ENCODE data around the gene CIITA. TPM values are rescaled to one million over a fixed set of nuclear protein-coding genes. Genes with fewer than 3 reads are reported as not detected.

Gene CIITA
- total and polyA plus RNA-seq, 9 of the 15 experiments (the other 6 are each of a cell fraction or from before 2014, with no cell fraction given), result 0.01 to 0.20 (median 0.11) TPM; not detected in 4

DNA sequence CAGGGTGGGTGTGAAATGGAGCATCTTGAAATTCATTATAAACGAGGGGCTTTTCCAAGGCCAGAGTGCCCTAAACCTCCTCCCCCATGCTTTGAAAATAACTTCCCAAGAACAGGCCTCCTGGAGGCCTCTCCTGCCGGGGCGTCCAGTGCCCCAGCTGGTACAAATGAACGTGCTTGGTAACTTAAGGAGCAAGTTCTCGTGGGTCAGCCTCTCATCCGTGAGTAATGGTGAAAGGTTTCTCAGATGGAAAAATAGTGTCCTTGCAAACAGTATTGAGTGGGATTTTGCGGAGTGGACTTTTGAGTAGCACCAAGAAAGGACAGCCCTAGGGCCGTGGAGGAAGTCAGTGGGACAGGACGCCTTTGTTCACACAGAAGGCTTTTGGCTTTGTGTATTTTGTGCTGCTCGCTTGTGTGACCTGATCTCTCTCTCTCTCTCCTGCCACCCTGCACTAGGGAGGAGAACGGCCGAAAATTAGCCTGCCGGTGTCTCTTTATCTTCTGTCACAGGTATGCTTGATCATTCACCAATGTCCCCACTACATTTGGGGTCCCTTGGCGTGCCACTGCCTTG lies 102.0 kb downstream of the CIITA start:
- FAIRE-seq, result no peak
- Histone ChIP-seq H3K27me3 (ENCODE audit: control insufficient read depth in 2 of 2, insufficient read depth in 2 of 2, low read length in 2 of 2) (no peaks in the 10 kb centered on the region), H3K4me2 (ENCODE audit: insufficient read depth, low read length) (no peak overlapping the region), H2AFZ (ENCODE audit: low read depth, low read length) (no peak overlapping the region), H3K79me2 (ENCODE audit: control insufficient read depth, insufficient read depth, low read length) (no peaks in the 10 kb centered on the region), H3K9me3 (replicated peaks; ENCODE audit: control insufficient read depth, insufficient read depth, low read depth, low read length) (no peaks in the 10 kb centered on the region), H3K4me1 (replicated peaks in 1 of 2; ENCODE audit: control insufficient read depth in 2 of 2, insufficient read depth in 2 of 2, low read length in 2 of 2) (no peaks in the 10 kb centered on the region; a peak in 3 of 5 replicates), H3K27ac (ENCODE audit: extremely low read depth, low read depth, low read length) (no peak overlapping the region), H3K9me1 (ENCODE audit: control insufficient read depth, insufficient read depth, low read length) (no peaks in the 10 kb centered on the region), H3K36me3 (ENCODE audit: control insufficient read depth, insufficient read depth, low read length) (peaks cover 65% of the 10 kb centered on the region; the same call in 2 of the 3 replicates), H4K20me1 (replicated peaks; ENCODE audit: control insufficient read depth, insufficient read depth, low read length) (no peaks in the 10 kb centered on the region), H3K4me3 (no peak overlapping the region), H3K9ac (ENCODE audit: insufficient read depth in 1 of 2, low read depth in 2 of 2, low read length in 2 of 2) (no peak overlapping the region)
- no peak for DNase-seq (ENCODE audit: extremely low read depth in 1 of 4, low spot score in 3 of 4)
- in situ Hi-C loops (cut with MboI) (no loop called here), intact Hi-C loops (cut with micrococcal nuclease) (no loop called here)
- WGBS (ENCODE audit: insufficient coverage, low coverage, missing lambda C conversion rate), result 85% methylated on average over 14 of the region's 14 CpGs
- no peak for TF ChIP-seq MAFF (IDR thresholded peaks at IDR 0.05; ENCODE audit: low read length)
- TF ChIP-seq THRAP3 (IDR thresholded peaks at IDR 0.05; ENCODE audit: borderline replicate concordance), result no peak
- CTCF ChIA-PET (ENCODE audit: low intra/inter-chr PET ratio), result no interaction called here
- no peak for ATAC-seq
- POLR2A ChIA-PET, result interaction anchor here (0.7 kb wide), 1 partner anchor 277 kb away, joined by 3 read pairs; the partner anchor contains the start of gene SOCS1
- BruUV-seq (replicated peaks), result no TSS peak

DNA sequence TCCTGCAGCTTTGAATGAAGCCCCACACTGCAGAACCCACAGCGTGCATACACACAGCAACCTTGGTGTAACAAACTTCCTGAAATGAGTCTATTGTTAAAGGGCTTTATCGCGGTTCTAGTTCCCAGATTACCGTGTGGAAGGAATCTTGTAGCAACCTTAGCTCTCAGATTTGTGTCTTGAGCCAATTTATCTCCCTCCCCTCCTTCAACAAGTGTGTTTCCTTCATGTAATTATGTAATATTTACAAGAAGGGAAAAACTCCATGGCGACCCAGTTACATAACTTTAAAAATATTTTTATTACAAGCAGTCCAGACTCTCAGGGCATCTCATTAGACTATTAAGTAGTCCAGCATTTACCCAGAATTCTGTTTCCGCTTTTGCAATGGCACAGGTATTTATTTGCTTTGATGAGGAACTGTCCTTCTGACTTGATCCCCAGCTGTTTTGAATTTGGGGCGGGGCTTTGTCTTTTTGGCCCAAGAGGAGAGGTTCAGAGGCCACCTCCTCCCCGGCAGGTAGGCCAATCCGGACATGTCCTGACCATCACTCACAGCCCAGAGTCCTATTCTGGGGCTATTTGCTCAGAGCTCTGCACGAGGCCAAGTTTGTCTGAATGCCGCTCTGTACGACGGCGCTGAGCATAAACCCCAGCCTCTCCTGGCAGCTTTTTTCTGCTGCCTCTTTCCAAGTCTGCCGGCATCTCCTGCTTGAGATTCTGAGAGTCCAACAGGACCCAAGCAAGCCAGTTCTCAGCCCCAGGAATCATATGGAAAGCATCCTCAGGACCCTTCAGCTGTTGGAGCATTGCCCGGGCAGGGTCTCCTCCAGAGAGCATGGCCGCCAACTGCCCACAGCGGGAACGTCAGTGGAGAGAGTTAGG lies 103.0 kb downstream of the CIITA start:
- H3K79me2 ChIP-seq (ENCODE audit: control insufficient read depth, insufficient read depth, low read length), result no peaks in the 10 kb centered on the region
- in situ Hi-C loops (cut with MboI) (no loop called here), intact Hi-C loops (cut with micrococcal nuclease) (no loop called here)
- H3K4me2 ChIP-seq (ENCODE audit: insufficient read depth, low read length), result no peak overlapping the region
- CTCF ChIA-PET (ENCODE audit: low intra/inter-chr PET ratio), result no interaction called here
- no peak overlapping the region for H3K27ac ChIP-seq (ENCODE audit: extremely low read depth, low read depth, low read length)
- H3K4me3 ChIP-seq, result no peak overlapping the region
- WGBS (ENCODE audit: insufficient coverage, low coverage, missing lambda C conversion rate), result 87% methylated on average over 19 of the region's 19 CpGs
- peaks cover 3% of the 10 kb centered on the region in 2 experiments; a peak in 2 of 5 replicates for H3K4me1 ChIP-seq (replicated peaks in 1 of 2; ENCODE audit: control insufficient read depth in 2 of 2, insufficient read depth in 2 of 2, low read length in 2 of 2)
- H3K9me3 ChIP-seq (replicated peaks; ENCODE audit: control insufficient read depth, insufficient read depth, low read depth, low read length), result no peaks in the 10 kb centered on the region
- peaks cover 62% of the 10 kb centered on the region; the same call in 2 of the 3 replicates for H3K36me3 ChIP-seq (ENCODE audit: control insufficient read depth, insufficient read depth, low read length)
- H3K9ac ChIP-seq (ENCODE audit: insufficient read depth in 1 of 2, low read depth in 2 of 2, low read length in 2 of 2), result peak overlapping the region in 1 of 2 experiments; percentile 67; a peak in 1 of 4 replicates
- no peak for ATAC-seq
- H3K27me3 ChIP-seq (ENCODE audit: control insufficient read depth in 2 of 2, insufficient read depth in 2 of 2, low read length in 2 of 2), result no peaks in the 10 kb centered on the region
- no TSS peak for BruUV-seq (replicated peaks)
- H2AFZ ChIP-seq (ENCODE audit: low read depth, low read length), result no peak overlapping the region
- H4K20me1 ChIP-seq (replicated peaks; ENCODE audit: control insufficient read depth, insufficient read depth, low read length), result no peaks in the 10 kb centered on the region
- no peak for DNase-seq (ENCODE audit: extremely low read depth in 1 of 4, low spot score in 3 of 4)
- POLR2A ChIA-PET, result interaction anchor here (0.9 to 1.5 kb wide), 3 partner anchors 8 to 275 kb away, joined by 3 to 6 read pairs (median 4); no protein-coding TSS in a partner anchor
- FAIRE-seq, result no peak
- no peaks in the 10 kb centered on the region for H3K9me1 ChIP-seq (ENCODE audit: control insufficient read depth, insufficient read depth, low read length)
- TF ChIP-seq, protein P1, sequence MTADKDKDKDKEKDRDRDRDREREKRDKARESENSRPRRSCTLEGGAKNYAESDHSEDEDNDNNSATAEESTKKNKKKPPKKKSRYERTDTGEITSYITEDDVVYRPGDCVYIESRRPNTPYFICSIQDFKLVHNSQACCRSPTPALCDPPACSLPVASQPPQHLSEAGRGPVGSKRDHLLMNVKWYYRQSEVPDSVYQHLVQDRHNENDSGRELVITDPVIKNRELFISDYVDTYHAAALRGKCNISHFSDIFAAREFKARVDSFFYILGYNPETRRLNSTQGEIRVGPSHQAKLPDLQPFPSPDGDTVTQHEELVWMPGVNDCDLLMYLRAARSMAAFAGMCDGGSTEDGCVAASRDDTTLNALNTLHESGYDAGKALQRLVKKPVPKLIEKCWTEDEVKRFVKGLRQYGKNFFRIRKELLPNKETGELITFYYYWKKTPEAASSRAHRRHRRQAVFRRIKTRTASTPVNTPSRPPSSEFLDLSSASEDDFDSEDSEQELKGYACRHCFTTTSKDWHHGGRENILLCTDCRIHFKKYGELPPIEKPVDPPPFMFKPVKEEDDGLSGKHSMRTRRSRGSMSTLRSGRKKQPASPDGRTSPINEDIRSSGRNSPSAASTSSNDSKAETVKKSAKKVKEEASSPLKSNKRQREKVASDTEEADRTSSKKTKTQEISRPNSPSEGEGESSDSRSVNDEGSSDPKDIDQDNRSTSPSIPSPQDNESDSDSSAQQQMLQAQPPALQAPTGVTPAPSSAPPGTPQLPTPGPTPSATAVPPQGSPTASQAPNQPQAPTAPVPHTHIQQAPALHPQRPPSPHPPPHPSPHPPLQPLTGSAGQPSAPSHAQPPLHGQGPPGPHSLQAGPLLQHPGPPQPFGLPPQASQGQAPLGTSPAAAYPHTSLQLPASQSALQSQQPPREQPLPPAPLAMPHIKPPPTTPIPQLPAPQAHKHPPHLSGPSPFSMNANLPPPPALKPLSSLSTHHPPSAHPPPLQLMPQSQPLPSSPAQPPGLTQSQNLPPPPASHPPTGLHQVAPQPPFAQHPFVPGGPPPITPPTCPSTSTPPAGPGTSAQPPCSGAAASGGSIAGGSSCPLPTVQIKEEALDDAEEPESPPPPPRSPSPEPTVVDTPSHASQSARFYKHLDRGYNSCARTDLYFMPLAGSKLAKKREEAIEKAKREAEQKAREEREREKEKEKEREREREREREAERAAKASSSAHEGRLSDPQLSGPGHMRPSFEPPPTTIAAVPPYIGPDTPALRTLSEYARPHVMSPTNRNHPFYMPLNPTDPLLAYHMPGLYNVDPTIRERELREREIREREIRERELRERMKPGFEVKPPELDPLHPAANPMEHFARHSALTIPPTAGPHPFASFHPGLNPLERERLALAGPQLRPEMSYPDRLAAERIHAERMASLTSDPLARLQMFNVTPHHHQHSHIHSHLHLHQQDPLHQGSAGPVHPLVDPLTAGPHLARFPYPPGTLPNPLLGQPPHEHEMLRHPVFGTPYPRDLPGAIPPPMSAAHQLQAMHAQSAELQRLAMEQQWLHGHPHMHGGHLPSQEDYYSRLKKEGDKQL (CRISPR knock-in tag; IDR thresholded peaks at IDR 0.05; ENCODE audit: borderline replicate concordance), result no peak
- TF ChIP-seq DMBX1 (CRISPR knock-in tag; IDR thresholded peaks at IDR 0.05; ENCODE audit: borderline replicate concordance) (no peak), RCOR1 (IDR thresholded peaks at IDR 0.05; ENCODE audit: borderline replicate concordance in 1 of 2, low read depth in 2 of 2, low read length in 2 of 2) (no peak), RFX7 (CRISPR knock-in tag; IDR thresholded peaks at IDR 0.05) (no peak), GATAD2B (IDR thresholded peaks at IDR 0.05; ENCODE audit: borderline replicate concordance) (no peak), NCOR1 (IDR thresholded peaks at IDR 0.05) (no peak)
